ENCODE data around the gene PHF21A. TPM values are rescaled to one million over a fixed set of nuclear protein-coding genes. Genes with fewer than 3 reads are reported as not detected.
A peak's percentile ranks its signal among the peaks of the same experiment; 100 is the strongest.

Gene PHF21A
- total RNA-seq, 1 experiment from 2014 or later: 7.0 TPM

DNA sequence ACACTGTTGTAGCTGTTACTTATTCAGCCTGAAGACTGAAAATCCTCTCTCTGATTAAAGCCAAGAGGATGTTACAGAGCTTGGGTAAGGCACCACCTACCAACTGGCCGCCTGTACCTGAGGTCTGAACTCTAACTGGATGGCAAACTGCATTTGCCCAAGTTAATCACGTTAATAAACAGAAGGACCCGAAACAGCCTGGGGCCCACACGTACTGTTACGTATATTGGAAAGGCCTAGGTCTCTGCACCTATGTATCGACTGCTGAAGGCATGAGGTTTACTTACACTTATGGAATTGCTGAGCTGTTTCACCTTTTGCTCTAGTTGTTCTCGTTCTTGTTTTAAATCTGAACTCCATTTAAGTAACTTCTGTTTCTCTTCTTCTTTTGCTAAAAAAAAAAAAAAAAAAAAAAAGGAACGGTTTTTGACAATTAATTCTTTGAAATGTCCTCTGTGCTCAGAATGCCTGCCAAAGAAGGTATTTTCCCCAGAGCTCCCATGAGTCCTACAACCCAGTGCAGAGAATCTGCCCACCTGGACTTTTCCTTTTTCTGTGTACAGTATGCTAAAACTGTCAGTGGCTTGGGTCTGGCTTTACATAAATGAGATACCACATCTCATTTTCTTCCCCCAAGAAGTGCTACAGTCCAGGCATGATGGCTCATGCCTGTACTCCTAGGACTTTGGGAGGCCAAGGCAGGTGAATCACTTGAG lies 185.7 kb downstream of the PHF21A start:
- DNase-seq (ENCODE audit: low read depth): no peak

GRCh38 chr11:45934580-45935318 lies 186.5 kb downstream of the PHF21A start:
- DNase-seq (ENCODE audit: low read depth): no peak

- DNase-seq (ENCODE audit: low read depth): no peak
Observed at GRCh38 chr11:45933846-45934579, 187.2 kb downstream of the PHF21A start.

DNA sequence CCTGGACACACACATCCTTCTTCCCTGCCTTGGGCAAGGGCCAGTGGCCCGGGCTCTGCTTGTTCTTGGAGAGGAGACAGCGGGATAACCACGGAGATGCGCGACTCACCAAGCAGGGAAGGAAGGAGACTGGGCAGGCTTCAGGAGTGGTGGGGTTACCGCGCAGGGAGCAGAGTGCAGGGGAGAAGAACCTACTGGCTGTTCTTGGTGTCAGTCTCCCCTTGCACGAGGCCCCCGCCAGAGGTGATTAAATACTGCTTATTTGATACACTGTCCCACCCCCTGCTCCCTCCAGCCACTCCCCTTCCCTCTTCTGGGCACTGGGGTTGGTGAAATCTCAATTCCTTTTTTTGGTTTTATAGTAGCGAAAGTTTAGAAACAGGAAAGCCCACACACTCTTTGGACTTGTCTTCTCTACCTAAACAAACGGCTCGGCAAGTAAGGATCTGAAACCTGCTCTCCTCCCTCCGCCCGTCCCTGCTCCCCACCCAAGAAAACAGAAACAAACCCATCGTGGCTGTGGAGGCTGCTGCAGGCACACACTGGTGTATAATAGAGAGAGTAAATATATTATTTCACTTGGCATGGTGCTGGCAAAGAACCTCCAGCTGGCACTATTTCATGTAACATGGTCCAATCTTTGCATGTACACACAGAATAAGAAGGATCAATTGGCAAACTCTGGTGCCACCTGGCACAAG lies 188.0 kb downstream of the PHF21A start:
- peak; percentile 69 for DNase-seq (ENCODE audit: low read depth)

- DNase-seq (ENCODE audit: low read depth): no peak
Observed at GRCh38 chr11:45932217-45932616, 189.0 kb downstream of the PHF21A start.

GRCh38 chr11:45931739-45932138 lies 189.5 kb downstream of the PHF21A start:
- no peak for DNase-seq (ENCODE audit: low read depth)

GRCh38 chr11:45930951-45931570 lies 190.2 kb downstream of the PHF21A start:
- DNase-seq (ENCODE audit: low read depth): no peak

DNA sequence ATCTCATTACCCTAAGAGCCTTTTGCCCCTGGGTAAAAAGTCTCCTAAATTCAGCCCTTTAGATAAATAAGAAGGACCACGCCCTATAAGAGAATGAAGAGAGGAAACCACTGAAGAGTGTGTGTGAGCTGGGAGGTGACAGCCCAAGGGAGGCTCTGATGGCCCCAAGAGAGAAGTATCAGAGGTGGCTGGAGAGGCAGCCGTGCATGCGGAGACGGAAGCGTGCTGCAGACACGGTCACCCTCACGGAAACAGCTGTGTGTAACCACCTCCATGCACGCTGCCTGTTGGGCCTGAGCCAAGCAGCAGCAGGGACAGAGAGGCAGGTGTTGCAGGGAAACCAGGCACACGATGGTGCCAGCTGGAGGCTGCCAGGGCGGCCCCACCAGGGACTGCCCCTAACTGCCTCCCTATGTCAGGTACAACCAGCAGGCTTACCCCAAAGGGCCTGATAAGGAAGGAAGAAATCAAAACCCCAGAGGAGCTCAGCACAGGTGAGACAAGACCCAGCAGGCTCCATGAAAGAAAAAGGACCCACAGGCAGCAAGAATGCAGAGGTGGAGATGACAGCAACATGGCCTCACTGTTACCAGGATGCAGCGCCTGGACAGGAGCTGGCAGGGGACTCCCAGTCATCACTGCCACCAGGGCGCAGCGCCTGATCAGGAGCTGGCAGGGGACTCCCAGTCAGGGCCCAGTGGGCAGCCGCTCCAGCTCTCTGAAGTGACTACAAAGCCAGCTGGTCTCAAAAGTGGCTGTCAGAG lies 191.0 kb downstream of the PHF21A start:
- DNase-seq (ENCODE audit: low read depth): no peak

GRCh38 chr11:45929486-45930030 lies 191.7 kb downstream of the PHF21A start:
- peak; percentile 42 for DNase-seq (ENCODE audit: low read depth)

DNA sequence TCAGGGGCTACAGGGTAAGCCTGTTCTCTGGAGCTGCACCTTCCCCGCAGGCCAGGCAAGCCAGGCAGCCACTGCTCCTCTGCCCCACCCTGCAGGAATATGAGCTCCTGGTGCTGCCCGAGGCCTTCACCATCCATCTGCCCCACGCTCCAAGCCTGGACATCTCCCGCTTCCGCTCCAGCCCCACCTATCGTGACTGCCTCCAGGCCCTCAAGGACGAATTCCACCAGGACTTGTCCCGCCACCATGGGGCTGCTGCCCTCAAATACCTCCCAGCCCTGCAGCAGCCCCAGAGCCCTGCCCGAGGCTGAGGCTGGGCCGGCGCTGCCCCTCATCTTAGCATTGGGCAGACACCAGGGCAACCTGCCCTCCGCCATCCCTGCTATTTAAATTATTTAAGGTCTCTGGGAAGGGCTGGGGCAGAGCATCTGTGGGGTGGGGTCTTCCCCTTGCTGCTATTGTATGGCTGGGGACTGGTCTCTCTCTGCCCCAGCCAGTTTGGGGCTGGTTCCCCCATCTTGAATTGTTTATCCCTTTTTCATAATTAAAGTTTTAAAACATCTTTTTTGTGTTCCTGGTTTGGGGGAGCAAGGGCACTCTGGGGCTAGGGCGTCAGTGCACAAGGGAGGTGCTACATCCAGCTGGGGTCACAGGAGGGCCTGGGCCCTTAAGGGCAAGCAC lies 192.6 kb downstream of the PHF21A start:
- DNase-seq (ENCODE audit: low read depth): no peak

DNA sequence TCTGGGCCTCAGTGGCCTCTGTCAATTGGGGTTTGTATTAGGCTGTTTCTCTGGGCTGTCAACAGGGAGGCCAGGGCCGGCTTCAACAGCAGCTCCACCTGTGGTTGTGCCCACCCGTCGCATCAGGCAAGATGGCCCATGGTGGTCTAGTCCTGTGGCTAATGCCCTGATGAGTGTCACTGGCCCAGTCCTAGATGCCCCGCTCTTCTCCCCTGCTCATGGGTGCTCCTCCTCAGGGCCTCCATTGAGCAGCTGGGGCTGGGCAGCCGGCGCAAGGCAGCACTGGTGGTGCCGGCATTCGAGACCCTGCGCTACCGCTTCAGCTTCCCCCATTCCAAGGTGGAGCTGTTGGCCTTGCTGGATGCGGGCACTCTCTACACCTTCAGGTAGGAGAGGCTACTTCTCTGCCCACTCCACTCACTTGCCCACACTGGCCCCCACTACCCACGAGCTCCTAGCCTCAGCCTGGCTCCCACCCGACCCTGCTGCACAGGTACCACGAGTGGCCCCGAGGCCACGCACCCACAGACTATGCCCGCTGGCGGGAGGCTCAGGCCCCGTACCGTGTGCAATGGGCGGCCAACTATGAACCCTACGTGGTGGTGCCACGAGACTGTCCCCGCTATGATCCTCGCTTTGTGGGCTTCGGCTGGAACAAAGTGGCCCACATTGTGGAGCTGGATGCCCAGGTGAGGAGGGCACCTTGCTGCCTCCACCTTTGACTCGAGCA lies 193.4 kb downstream of the PHF21A start:
- DNase-seq (ENCODE audit: low read depth): no peak

DNA sequence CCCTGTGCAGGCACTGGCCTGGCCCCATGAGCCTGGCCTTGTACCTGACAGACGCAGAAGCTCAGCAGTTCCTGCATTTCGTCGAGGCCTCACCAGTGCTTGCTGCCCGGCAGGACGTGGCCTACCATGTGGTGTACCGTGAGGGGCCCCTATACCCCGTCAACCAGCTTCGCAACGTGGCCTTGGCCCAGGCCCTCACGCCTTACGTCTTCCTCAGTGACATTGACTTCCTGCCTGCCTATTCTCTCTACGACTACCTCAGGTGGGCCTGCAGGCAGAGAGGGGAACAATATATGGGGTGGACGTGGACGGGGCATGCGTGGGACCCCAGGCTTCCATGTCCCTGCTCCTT lies 193.9 kb downstream of the PHF21A start:
- DNase-seq (ENCODE audit: low read depth): no peak

GRCh38 chr11:45926536-45927331 lies 194.5 kb downstream of the PHF21A start:
- DNase-seq (ENCODE audit: low read depth): no peak

GRCh38 chr11:45926001-45926401 lies 195.3 kb downstream of the PHF21A start:
- no peak for DNase-seq (ENCODE audit: low read depth)

DNA sequence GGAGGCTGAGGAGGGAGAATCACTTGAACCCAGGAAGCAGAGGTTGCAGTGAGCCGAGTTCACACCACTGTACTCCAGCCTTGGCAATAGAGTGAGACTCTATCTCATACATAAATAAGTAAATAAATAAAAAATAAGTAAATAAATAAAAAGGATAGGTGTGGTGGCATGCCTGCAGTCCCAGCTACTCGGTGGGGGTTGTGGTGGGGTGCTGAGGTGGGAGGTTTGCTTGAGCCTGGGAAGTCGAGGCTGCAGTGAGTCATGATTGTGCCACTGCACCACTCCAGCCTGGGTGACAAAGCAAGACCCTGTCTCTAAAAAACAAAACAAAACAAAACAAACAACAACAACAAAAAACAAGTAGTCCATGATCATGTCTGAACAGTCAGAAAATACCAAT lies 195.7 kb downstream of the PHF21A start:
- DNase-seq (ENCODE audit: low read depth): no peak

DNA sequence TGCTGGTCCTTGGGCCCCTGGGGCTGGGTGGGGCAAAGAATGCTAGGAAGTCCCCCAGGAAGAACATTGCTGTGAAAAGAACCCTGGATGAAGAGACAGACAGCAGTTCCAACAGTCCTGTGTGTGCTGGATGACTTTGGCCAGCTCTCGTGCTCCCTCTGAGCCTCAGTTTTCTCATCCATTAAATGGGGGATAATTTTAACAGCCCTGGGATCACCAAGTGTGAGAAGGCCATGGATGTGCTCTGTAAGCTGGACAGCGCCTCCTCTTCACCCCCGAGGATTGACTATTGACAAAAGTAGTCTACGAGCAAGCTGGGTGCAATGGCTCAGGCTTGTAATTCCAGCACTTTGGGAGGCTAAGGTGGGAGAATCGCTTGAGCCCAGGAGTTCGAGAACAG lies 196.3 kb downstream of the PHF21A start:
- no peak for DNase-seq (ENCODE audit: low read depth)

DNA sequence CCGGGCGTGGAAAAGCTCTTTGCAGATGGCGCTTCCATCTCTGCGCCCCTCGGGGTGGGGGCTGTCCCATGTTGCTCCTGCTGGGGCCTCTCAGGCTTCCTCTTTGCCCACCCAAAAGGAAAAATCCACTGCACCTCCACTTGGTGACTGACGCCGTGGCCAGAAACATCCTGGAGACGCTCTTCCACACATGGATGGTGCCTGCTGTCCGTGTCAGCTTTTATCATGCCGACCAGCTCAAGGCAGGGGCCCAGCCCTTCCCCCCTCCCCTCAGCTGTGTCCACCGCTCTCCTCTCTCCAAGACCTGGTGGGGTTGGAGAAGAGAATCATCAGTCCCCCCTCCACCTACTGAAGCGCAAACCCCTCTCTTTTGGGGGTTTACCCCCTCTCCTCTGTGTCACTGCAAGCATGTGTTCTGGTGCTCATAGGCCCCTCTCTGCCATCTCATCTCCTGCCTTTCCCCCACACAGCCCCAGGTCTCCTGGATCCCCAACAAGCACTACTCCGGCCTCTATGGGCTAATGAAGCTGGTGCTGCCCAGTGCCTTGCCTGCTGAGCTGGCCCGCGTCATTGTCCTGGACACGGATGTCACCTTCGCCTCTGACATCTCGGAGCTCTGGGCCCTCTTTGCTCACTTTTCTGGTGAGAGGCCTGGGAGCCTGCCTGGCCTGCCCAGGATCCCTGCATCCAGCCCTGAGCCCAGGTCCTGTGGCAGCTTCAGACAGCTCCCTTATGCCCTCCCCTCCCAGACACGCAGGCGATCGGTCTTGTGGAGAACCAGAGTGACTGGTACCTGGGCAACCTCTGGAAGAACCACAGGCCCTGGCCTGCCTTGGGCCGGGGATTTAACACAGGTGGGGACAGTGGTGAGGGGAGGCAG lies 197.0 kb downstream of the PHF21A start:
- DNase-seq (ENCODE audit: low read depth): no peak
